Neural cell (in vitro differentiated cells): Measurements from ENCODE around the gene CAPN5. TPM values are rescaled to one million over a fixed set of nuclear protein-coding genes. Genes with fewer than 3 reads are reported as not detected.

Experiments
- H2AFZ ChIP-seq: fragments of 200-600, 300-800 bp; sonication (generic), shearing (Covaris generic); 2 replicates; pipeline ENCODE4 v1.6.0; 2014; ENCODE audit warnings: low read depth, mild to moderate bottlenecking, antibody characterized with exemption, low read length, moderate library complexity
- H3F3A ChIP-seq: fragments of 200-600 bp; shearing (Covaris generic); 2 replicates; pipeline ENCODE4 v1.6.1; 2016; ENCODE audit warnings: mild to moderate bottlenecking, moderate library complexity, mixed read lengths, antibody characterized with exemption, low read length; ENCODE audit not compliant: insufficient read depth, poor library complexity, severe bottlenecking
- H3K27ac ChIP-seq: fragments of 200-600, 300-800 bp; sonication (generic), shearing (Covaris generic); 2 replicates; pipeline ENCODE4 v1.5.1; 2014; ENCODE audit warnings: mild to moderate bottlenecking, low read length, moderate library complexity
- H3K27me3 ChIP-seq: fragments of 300-800, 200-600 bp; sonication (generic), shearing (Covaris generic); 2 replicates; pipeline ENCODE4 v1.6.0; 2014; ENCODE audit warnings: mild to moderate bottlenecking, low read depth, low read length, moderate library complexity; ENCODE audit not compliant: insufficient read depth
- H3K36me3 ChIP-seq: fragments of 300-800, 200-600 bp; sonication (generic), shearing (Covaris generic); 2 replicates; pipeline ENCODE4 v1.5.1; 2014; ENCODE audit warnings: mild to moderate bottlenecking, antibody characterized with exemption, low read length, moderate library complexity; ENCODE audit not compliant: insufficient read depth
- H3K4me2 ChIP-seq: fragments of 300-800, 200-600 bp; sonication (generic), shearing (Covaris generic); 2 replicates; pipeline ENCODE4 v1.6.0; 2014; ENCODE audit warnings: mild to moderate bottlenecking, low read length
- H3K4me3 ChIP-seq: fragments of 300-800, 200-600 bp; sonication (generic), shearing (Covaris generic); 2 replicates; pipeline ENCODE4 v1.5.1; 2014; ENCODE audit warnings: mild to moderate bottlenecking, low read length, moderate library complexity
- H3K79me2 ChIP-seq: fragments of 200-600 bp; shearing (Covaris generic); replicated peaks from 2 replicates; pipeline ENCODE4 v1.6.0; 2014; ENCODE audit warnings: mild to moderate bottlenecking, low read length, moderate library complexity; ENCODE audit not compliant: insufficient read depth
- H3K9ac ChIP-seq: fragments of 300-800, 200-600 bp; sonication (generic), shearing (Covaris generic); 2 replicates; pipeline ENCODE4 v1.6.1; 2016; ENCODE audit warnings: mild to moderate bottlenecking, low read length, mixed read lengths
- H3K9me2 ChIP-seq: fragments of 200-600 bp; shearing (Covaris generic); 2 replicates; pipeline ENCODE4 v1.6.1; 2016; ENCODE audit warnings: mild to moderate bottlenecking, low read length, mixed read lengths; ENCODE audit not compliant: insufficient read depth
- H3K9me3 ChIP-seq: fragments of 200-600, 300-800 bp; sonication (generic), shearing (Covaris generic); 2 replicates; pipeline ENCODE4 v1.6.1; 2016; ENCODE audit warnings: mild to moderate bottlenecking, mixed run types, low read length, moderate library complexity, mixed read lengths
- H4K20me1 ChIP-seq: fragments of 200-600 bp; shearing (Covaris generic); 2 replicates; pipeline ENCODE4 v1.6.1; 2016; ENCODE audit warnings: mild to moderate bottlenecking, mixed run types; ENCODE audit not compliant: insufficient read depth
- CTCF ChIP-seq: fragments of 450-650 bp; IDR thresholded peaks from 2 replicates; pipeline ENCODE4 v1.5.1; 2014; ENCODE audit warnings: antibody characterized with exemption, mild to moderate bottlenecking, moderate library complexity; ENCODE audit not compliant: poor library complexity, severe bottlenecking
- EP300 ChIP-seq: fragments of 450-650 bp; conservative IDR thresholded peaks from 2 replicates; pipeline ENCODE4 v1.6.1; 2014; ENCODE audit warnings: antibody characterized with exemption, mild to moderate bottlenecking, moderate library complexity; ENCODE audit not compliant: poor library complexity, severe bottlenecking
- EZH2 ChIP-seq: fragments of 200-600, 300-800 bp; shearing (Covaris generic), sonication (generic); IDR thresholded peaks from 2 replicates; pipeline ENCODE4 v1.6.1; 2014; ENCODE audit warnings: antibody characterized with exemption, low read length, borderline replicate concordance, mild to moderate bottlenecking; ENCODE audit not compliant: insufficient read depth, poor library complexity, severe bottlenecking
- MXI1 ChIP-seq: fragments of 450-650 bp; conservative IDR thresholded peaks from 2 replicates; pipeline ENCODE4 v1.6.1; 2014; ENCODE audit warnings: antibody characterized with exemption, mild to moderate bottlenecking; ENCODE audit not compliant: poor library complexity, severe bottlenecking
- POLR2AphosphoS5 ChIP-seq: IDR thresholded peaks from 2 replicates; pipeline ENCODE4 v1.6.1; 2012
- RAD21 ChIP-seq: fragments of 450-650 bp; conservative IDR thresholded peaks from 2 replicates; pipeline ENCODE4 v1.6.1; 2014; ENCODE audit warnings: antibody characterized with exemption, mild to moderate bottlenecking, moderate library complexity
- REST ChIP-seq: IDR thresholded peaks from 2 replicates; pipeline ENCODE4 v1.6.1; 2012; ENCODE audit warnings: borderline replicate concordance
- SMC3 ChIP-seq: fragments of 450-650 bp; conservative IDR thresholded peaks from 2 replicates; pipeline ENCODE4 v1.6.1; 2014; ENCODE audit warnings: antibody characterized with exemption, mild to moderate bottlenecking, moderate library complexity; ENCODE audit not compliant: poor library complexity
- TAF1 ChIP-seq: IDR thresholded peaks from 2 replicates; pipeline ENCODE4 v1.6.1; 2012; ENCODE audit warnings: low read depth
- polyA plus RNA-seq: library from polyadenylated mRNA; depleted of rRNA; stranded (reverse); fragments of >200 nt; gene quantifications from 2 replicates; pipeline ENCODE4 v1.2.3, GENCODE V29; 2014

The CAPN5 gene
- polyA plus RNA-seq, 1 donor from 2014 or later: 20.5 TPM

- H3K27me3 ChIP-seq: no peaks in the 10 kb centered on the region
- H2AFZ ChIP-seq: no peak overlapping the region
- no peaks in the 10 kb centered on the region for H3K9me3 ChIP-seq
- no peaks in the 10 kb centered on the region for H3K9me2 ChIP-seq
- no peaks in the 10 kb centered on the region for H3K79me2 ChIP-seq
- H4K20me1 ChIP-seq: no peaks in the 10 kb centered on the region
- H3K4me3 ChIP-seq: no peak overlapping the region
- no peaks in the 10 kb centered on the region for H3F3A ChIP-seq
- no peak overlapping the region for H3K27ac ChIP-seq
- no peak for TF ChIP-seq MXI1
- TF ChIP-seq SMC3: no peak
- TF ChIP-seq RAD21: no peak
- TF ChIP-seq EZH2: no peak
- no peak for TF ChIP-seq TAF1
- TF ChIP-seq EP300: no peak
- no peak for TF ChIP-seq REST
- no peak for TF ChIP-seq POLR2AphosphoS5
- no peaks in the 10 kb centered on the region for H3K36me3 ChIP-seq
- no peak overlapping the region for H3K9ac ChIP-seq
- H3K4me2 ChIP-seq: no peak overlapping the region
Observed at GRCh38 chr11:77159937-77160495, 93.2 kb downstream of the CAPN5 start.

- H3K79me2 ChIP-seq: no peaks in the 10 kb centered on the region
- H3F3A ChIP-seq: no peaks in the 10 kb centered on the region
- H3K36me3 ChIP-seq: no peaks in the 10 kb centered on the region
- no peaks in the 10 kb centered on the region for H3K9me3 ChIP-seq
- no peak for TF ChIP-seq MXI1
- TF ChIP-seq CTCF: no peak
- TF ChIP-seq EP300: no peak
- no peak for TF ChIP-seq SMC3
- TF ChIP-seq EZH2: no peak
- TF ChIP-seq RAD21: no peak
- no peak for TF ChIP-seq POLR2AphosphoS5
- no peak for TF ChIP-seq REST
- no peak for TF ChIP-seq TAF1
- no peaks in the 10 kb centered on the region for H3K9me2 ChIP-seq
- H4K20me1 ChIP-seq: no peaks in the 10 kb centered on the region
- H3K27ac ChIP-seq: no peak overlapping the region
- H3K4me3 ChIP-seq: no peak overlapping the region
- H3K4me2 ChIP-seq: no peak overlapping the region
- no peak overlapping the region for H2AFZ ChIP-seq
- H3K27me3 ChIP-seq: no peaks in the 10 kb centered on the region
- no peak overlapping the region for H3K9ac ChIP-seq
Observed at GRCh38 chr11:77163271-77163670, 96.5 kb downstream of the CAPN5 start.
